Activated CD4-positive, alpha-beta T cell treated with anti-CD3 and anti-CD28 coated beads, Interleukin-2, amount 50 U/mL, for 24 hours (primary cell): Measurements from ENCODE around the gene TMEM126B.
"Not testable (repeated sequence)": the region's sequence is repeated elsewhere in the genome, so short reads cannot be mapped to it uniquely, and the experiment has no call there.

Experiments used
- DNase-seq, 2 donors: peaks; one replicate each; pipeline ENCODE4 v3.0.0-alpha.2; 2020; ENCODE audit warnings: low read depth in 1 of 2, low spot score in 1 of 2

Gene TMEM126B

GRCh38 chr11:85647604-85648299 is 19.4 kb downstream of the TMEM126B start, which contains the start of gene TMEM126A:
Gene TMEM126A (plus strand): TSS chr11:85647967. CDS start chr11:85650256, 2,289 bp downstream.
- DNase-seq, result peak; percentile 86 to 89

- DNase-seq, result no peak
These were observed 22.7 kb downstream of the TMEM126B start for GRCh38 chr11:85651118-85651517.

- DNase-seq, result no peak
These were observed 24.5 kb downstream of the TMEM126B start for GRCh38 chr11:85652786-85653447.

GRCh38 chr11:85654343-85654742 is 25.9 kb downstream of the TMEM126B start:
- not testable (repeated sequence) for DNase-seq

- no peak for DNase-seq
These were observed 28.4 kb downstream of the TMEM126B start for GRCh38 chr11:85656777-85657176.

- no peak for DNase-seq
These were observed 29.8 kb downstream of the TMEM126B start for GRCh38 chr11:85658180-85658579.

- no peak for DNase-seq
These were observed 33.7 kb downstream of the TMEM126B start for GRCh38 chr11:85661972-85662664.

- no peak for DNase-seq
These were observed 34.8 kb downstream of the TMEM126B start for GRCh38 chr11:85663080-85663752.

- DNase-seq, result peak; percentile 76 to 80
These were observed 35.6 kb downstream of the TMEM126B start for GRCh38 chr11:85663753-85664614.

GRCh38 chr11:85664615-85665481 is 36.5 kb downstream of the TMEM126B start, which contains the start of gene CREBZF:
Gene CREBZF (minus strand): TSS chr11:85665129. CDS start chr11:85664875, 254 bp downstream.
- DNase-seq, result peak; percentile 88 to 92

- no peak for DNase-seq
These were observed 37.3 kb downstream of the TMEM126B start for GRCh38 chr11:85665733-85666132.

GRCh38 chr11:85666687-85667086 is 38.3 kb downstream of the TMEM126B start:
- no peak for DNase-seq

- no peak for DNase-seq
These were observed 39.8 kb downstream of the TMEM126B start for GRCh38 chr11:85668157-85668556.

- not testable (repeated sequence) for DNase-seq
These were observed 42.7 kb downstream of the TMEM126B start for GRCh38 chr11:85670949-85671663.

GRCh38 chr11:85672105-85672902 is 43.9 kb downstream of the TMEM126B start:
- no peak for DNase-seq

- no peak for DNase-seq
These were observed 45.0 kb downstream of the TMEM126B start for GRCh38 chr11:85673393-85673792.

- DNase-seq, result no peak
These were observed 51.2 kb downstream of the TMEM126B start for GRCh38 chr11:85679576-85679975.

- no peak for DNase-seq
These were observed 52.5 kb downstream of the TMEM126B start for GRCh38 chr11:85680897-85681296.
